ENCODE measurements around the gene PRKAR1A.

DNA sequence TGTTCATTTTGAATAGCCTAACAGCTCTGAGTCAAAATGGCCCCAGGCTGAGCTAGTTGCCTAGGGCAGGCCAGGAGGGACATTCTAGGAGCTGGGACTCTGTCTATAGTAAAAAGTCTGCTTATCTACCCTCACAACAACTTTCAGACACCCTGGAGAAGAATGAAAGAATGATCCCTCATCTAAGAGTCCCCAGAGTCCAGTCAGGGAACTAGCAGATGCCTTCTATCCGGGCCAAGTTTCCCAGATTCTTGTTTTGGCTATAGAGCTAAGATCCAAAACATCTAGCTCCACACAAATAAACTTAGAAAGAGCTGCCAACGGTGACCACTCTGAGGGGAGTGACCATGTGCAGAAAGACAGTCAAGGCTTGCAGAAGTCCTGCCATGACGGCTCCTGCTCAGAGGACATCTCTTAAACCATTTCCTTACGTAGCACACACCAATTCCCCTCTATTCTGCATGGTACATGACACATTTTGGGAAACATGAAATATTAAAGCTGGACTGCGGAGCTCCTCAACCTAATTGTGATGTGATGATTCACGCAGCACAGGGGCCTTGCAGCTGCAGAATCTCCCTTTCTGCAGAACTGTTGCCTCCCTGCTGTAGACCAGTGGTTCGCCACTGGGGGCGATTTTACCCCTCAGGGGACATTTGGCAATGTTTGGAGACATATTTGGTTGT is 64.7 kb downstream of the PRKAR1A start:
- TF ChIP-seq, protein P1, sequence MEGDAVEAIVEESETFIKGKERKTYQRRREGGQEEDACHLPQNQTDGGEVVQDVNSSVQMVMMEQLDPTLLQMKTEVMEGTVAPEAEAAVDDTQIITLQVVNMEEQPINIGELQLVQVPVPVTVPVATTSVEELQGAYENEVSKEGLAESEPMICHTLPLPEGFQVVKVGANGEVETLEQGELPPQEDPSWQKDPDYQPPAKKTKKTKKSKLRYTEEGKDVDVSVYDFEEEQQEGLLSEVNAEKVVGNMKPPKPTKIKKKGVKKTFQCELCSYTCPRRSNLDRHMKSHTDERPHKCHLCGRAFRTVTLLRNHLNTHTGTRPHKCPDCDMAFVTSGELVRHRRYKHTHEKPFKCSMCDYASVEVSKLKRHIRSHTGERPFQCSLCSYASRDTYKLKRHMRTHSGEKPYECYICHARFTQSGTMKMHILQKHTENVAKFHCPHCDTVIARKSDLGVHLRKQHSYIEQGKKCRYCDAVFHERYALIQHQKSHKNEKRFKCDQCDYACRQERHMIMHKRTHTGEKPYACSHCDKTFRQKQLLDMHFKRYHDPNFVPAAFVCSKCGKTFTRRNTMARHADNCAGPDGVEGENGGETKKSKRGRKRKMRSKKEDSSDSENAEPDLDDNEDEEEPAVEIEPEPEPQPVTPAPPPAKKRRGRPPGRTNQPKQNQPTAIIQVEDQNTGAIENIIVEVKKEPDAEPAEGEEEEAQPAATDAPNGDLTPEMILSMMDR (IDR thresholded peaks at IDR 0.05), result no peak
- TF ChIP-seq POLR2AphosphoS5 (IDR thresholded peaks at IDR 0.05) (no peak), POLR2A (IDR thresholded peaks at IDR 0.05) (no peak)

All from stomach (tissue), 4 donors.